ENCODE results near the gene MACIR.

- no peak for TF ChIP-seq EZH2 (IDR thresholded peaks at IDR 0.05; ENCODE audit: low read depth)
- TF ChIP-seq CTCF (conservative IDR thresholded peaks at IDR 0.05): no peak
Measured at GRCh38 chr5:103263054-103263453, 4.5 kb downstream of the MACIR start.

Data from PC-9 (cell line).